ENCODE measurements around the gene PRR15L. TPM values are rescaled to one million over a fixed set of nuclear protein-coding genes. Genes with fewer than 3 reads are reported as not detected.
A peak's percentile ranks its signal among the peaks of the same experiment; 100 is the strongest.

Gene PRR15L
- total and polyA plus RNA-seq, 2 experiments from 2014 or later, result not detected

GRCh38 chr17:47956791-47957590, 692 bp downstream of the PRR15L start:
- H3K9me3 ChIP-seq (ENCODE audit: low read depth), result no peaks in the 10 kb centered on the region
- no peak overlapping the region for H3K4me3 ChIP-seq
- no peaks in the 10 kb centered on the region for H4K20me1 ChIP-seq (ENCODE audit: insufficient read depth)
- H3K27ac ChIP-seq, result no peak overlapping the region
- DNase-seq, result peak; percentile 12
- H3K4me1 ChIP-seq (ENCODE audit: insufficient read depth), result no peaks in the 10 kb centered on the region
- no peaks in the 10 kb centered on the region for H3K79me2 ChIP-seq (ENCODE audit: insufficient read depth)
- H3K4me2 ChIP-seq (ENCODE audit: unreplicated experiment), result no peak overlapping the region
- H3F3A ChIP-seq (ENCODE audit: insufficient read depth), result no peaks in the 10 kb centered on the region
- H3K27me3 ChIP-seq (replicated peaks; ENCODE audit: insufficient read depth), result no peaks in the 10 kb centered on the region
- H3K9ac ChIP-seq, result no peak overlapping the region
- TF ChIP-seq EZH2phosphoT487 (IDR thresholded peaks at IDR 0.05; ENCODE audit: insufficient read depth, low read depth), result no peak
- TF ChIP-seq EZH2 (IDR thresholded peaks at IDR 0.05; ENCODE audit: insufficient read depth, poor library complexity, severe bottlenecking), result no peak
- no peaks in the 10 kb centered on the region for H3K36me3 ChIP-seq (ENCODE audit: low read depth)
- no peak overlapping the region for H2AFZ ChIP-seq
- in situ Hi-C loops (cut with MboI), result no loop called here
- no peaks in the 10 kb centered on the region for H3K9me2 ChIP-seq (ENCODE audit: insufficient read depth)
- WGBS, 2 experiments (ENCODE audit: low coverage in 1 of 2, low lambda C conversion rate in 2 of 2, missing lambda C conversion rate in 2 of 2), result 68 to 78% methylated on average over 4 of the region's 4 CpGs

- Histone ChIP-seq H2AFZ (no peak overlapping the region), H3K9ac (no peak overlapping the region), H3K4me2 (ENCODE audit: unreplicated experiment) (no peak overlapping the region), H3K4me1 (ENCODE audit: insufficient read depth) (no peaks in the 10 kb centered on the region), H3K9me3 (ENCODE audit: low read depth) (no peaks in the 10 kb centered on the region), H3K27ac (no peak overlapping the region), H3K36me3 (ENCODE audit: low read depth) (no peaks in the 10 kb centered on the region), H3K79me2 (ENCODE audit: insufficient read depth) (no peaks in the 10 kb centered on the region), H3K9me2 (ENCODE audit: insufficient read depth) (no peaks in the 10 kb centered on the region), H3F3A (ENCODE audit: insufficient read depth) (no peaks in the 10 kb centered on the region), H4K20me1 (ENCODE audit: insufficient read depth) (no peaks in the 10 kb centered on the region), H3K27me3 (replicated peaks; ENCODE audit: insufficient read depth) (no peaks in the 10 kb centered on the region), H3K4me3 (no peak overlapping the region)
- in situ Hi-C loops (cut with MboI), result no loop called here
- DNase-seq, result no peak
- TF ChIP-seq EZH2phosphoT487 (IDR thresholded peaks at IDR 0.05; ENCODE audit: insufficient read depth, low read depth) (no peak), EZH2 (IDR thresholded peaks at IDR 0.05; ENCODE audit: insufficient read depth, poor library complexity, severe bottlenecking) (no peak)
- WGBS, 2 experiments (ENCODE audit: low coverage in 1 of 2, low lambda C conversion rate in 2 of 2, missing lambda C conversion rate in 2 of 2), result 84 to 87% methylated on average over 7 of the region's 7 CpGs
Measured at GRCh38 chr17:47955497-47956461, 1.9 kb downstream of the PRR15L start.

GRCh38 chr17:47953909-47954308, 3.8 kb downstream of the PRR15L start:
- no peak overlapping the region for H3K4me2 ChIP-seq (ENCODE audit: unreplicated experiment)
- no peaks in the 10 kb centered on the region for H3K79me2 ChIP-seq (ENCODE audit: insufficient read depth)
- no peaks in the 10 kb centered on the region for H3F3A ChIP-seq (ENCODE audit: insufficient read depth)
- no peak overlapping the region for H3K9ac ChIP-seq
- no peaks in the 10 kb centered on the region for H4K20me1 ChIP-seq (ENCODE audit: insufficient read depth)
- no peaks in the 10 kb centered on the region for H3K9me2 ChIP-seq (ENCODE audit: insufficient read depth)
- in situ Hi-C loops (cut with MboI), result no loop called here
- H3K36me3 ChIP-seq (ENCODE audit: low read depth), result no peaks in the 10 kb centered on the region
- H3K27ac ChIP-seq, result no peak overlapping the region
- DNase-seq, result no peak
- H3K27me3 ChIP-seq (replicated peaks; ENCODE audit: insufficient read depth), result no peaks in the 10 kb centered on the region
- no peak overlapping the region for H2AFZ ChIP-seq
- H3K4me1 ChIP-seq (ENCODE audit: insufficient read depth), result peaks cover 5% of the 10 kb centered on the region; the same call in 1 of the 2 replicates
- no peaks in the 10 kb centered on the region for H3K9me3 ChIP-seq (ENCODE audit: low read depth)
- TF ChIP-seq EZH2phosphoT487 (IDR thresholded peaks at IDR 0.05; ENCODE audit: insufficient read depth, low read depth) (no peak), EZH2 (IDR thresholded peaks at IDR 0.05; ENCODE audit: insufficient read depth, poor library complexity, severe bottlenecking) (no peak)
- H3K4me3 ChIP-seq, result no peak overlapping the region

GRCh38 chr17:47952171-47953021, 5.3 kb downstream of the PRR15L start:
- H2AFZ ChIP-seq, result no peak overlapping the region
- no peaks in the 10 kb centered on the region for H3K36me3 ChIP-seq (ENCODE audit: low read depth)
- DNase-seq, result no peak
- H3K9ac ChIP-seq, result no peak overlapping the region
- no peak for TF ChIP-seq EZH2phosphoT487 (IDR thresholded peaks at IDR 0.05; ENCODE audit: insufficient read depth, low read depth)
- TF ChIP-seq EZH2 (IDR thresholded peaks at IDR 0.05; ENCODE audit: insufficient read depth, poor library complexity, severe bottlenecking), result no peak
- H3F3A ChIP-seq (ENCODE audit: insufficient read depth), result no peaks in the 10 kb centered on the region
- H3K9me2 ChIP-seq (ENCODE audit: insufficient read depth), result no peaks in the 10 kb centered on the region
- H3K4me1 ChIP-seq (ENCODE audit: insufficient read depth), result peaks cover 5% of the 10 kb centered on the region; the same call in 1 of the 2 replicates
- H3K4me3 ChIP-seq, result no peak overlapping the region
- H3K27me3 ChIP-seq (replicated peaks; ENCODE audit: insufficient read depth), result no peaks in the 10 kb centered on the region
- no peak overlapping the region for H3K4me2 ChIP-seq (ENCODE audit: unreplicated experiment)
- H3K27ac ChIP-seq, result no peak overlapping the region
- H4K20me1 ChIP-seq (ENCODE audit: insufficient read depth), result no peaks in the 10 kb centered on the region
- in situ Hi-C loops (cut with MboI), result no loop called here
- H3K9me3 ChIP-seq (ENCODE audit: low read depth), result no peaks in the 10 kb centered on the region
- no peaks in the 10 kb centered on the region for H3K79me2 ChIP-seq (ENCODE audit: insufficient read depth)
- 87 to 88% methylated on average over 12 of the region's 12 CpGs for WGBS, 2 experiments (ENCODE audit: low coverage in 1 of 2, low lambda C conversion rate in 2 of 2, missing lambda C conversion rate in 2 of 2)

Data from GM23248 (cell line).